GM18909 (cell line): ENCODE data around the gene SNX9.
"Not testable (repeated sequence)": the region's sequence is repeated elsewhere in the genome, so short reads cannot be mapped to it uniquely, and the experiment has no call there.

Experiments used
- ATAC-seq: cut with Tn5 transposase; IDR thresholded peaks from one replicate; pipeline ENCODE4 v1.9.1; 2021; ENCODE audit warnings: mild to moderate bottlenecking; ENCODE audit not compliant: unreplicated experiment, poor library complexity

Gene SNX9

DNA sequence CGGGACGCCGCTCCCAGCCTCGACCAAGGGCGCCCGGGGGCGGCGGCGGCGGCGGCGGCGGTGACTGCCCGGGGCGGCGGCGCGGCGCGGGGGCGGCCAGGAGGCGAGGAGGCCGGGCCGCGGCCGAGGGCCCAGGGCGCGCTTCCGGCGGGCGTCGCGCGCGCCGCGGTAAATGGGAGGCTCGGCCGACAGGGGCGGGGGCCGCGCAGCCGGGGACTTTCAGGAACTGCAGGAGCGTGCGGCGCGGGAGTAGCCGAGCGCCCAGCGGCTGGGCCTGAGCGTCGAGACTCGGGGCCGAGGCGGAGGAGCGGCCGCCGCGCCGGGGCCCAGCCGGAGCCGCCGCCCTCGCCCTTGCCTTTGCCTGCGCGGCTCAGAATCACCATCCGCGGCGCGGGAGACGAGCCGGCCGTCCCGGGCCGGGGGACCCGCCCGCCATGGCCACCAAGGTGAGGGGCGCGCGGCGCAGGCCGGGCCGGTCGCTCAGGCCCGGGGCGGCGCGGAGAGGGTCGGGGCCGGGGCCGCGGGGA, at the start of gene SNX9:
SNX9 (plus strand) TSS at position 246 of the 527 bp plus-strand sequence; CDS start at position 435, 189 bp downstream.
- peak; percentile 77 for ATAC-seq

GRCh38 chr6:157773248-157773773, 49.7 kb upstream of the SNX9 start:
- no peak for ATAC-seq

- no peak for ATAC-seq
Measured at GRCh38 chr6:157774153-157775135, 48.6 kb upstream of the SNX9 start.

DNA sequence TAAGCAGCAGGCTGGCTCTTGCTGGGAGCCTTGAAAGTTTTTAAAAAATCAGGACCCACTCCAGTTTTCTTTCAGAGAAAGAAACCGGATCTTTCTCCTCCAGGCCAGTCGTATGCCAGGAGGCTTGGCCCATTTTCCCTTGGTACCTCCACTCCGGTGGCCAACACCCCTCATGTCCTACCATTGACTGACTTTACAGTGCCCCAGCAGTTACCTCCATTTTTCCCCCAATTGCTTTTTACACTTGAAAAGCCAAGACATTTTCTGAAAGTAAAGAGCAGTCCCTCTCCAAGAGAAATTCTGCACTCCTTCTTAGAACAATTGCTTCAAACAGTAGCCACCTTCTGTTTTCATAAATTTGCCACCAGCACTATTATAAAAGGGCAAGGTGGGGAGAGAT, 47.7 kb upstream of the SNX9 start:
- ATAC-seq = no peak

DNA sequence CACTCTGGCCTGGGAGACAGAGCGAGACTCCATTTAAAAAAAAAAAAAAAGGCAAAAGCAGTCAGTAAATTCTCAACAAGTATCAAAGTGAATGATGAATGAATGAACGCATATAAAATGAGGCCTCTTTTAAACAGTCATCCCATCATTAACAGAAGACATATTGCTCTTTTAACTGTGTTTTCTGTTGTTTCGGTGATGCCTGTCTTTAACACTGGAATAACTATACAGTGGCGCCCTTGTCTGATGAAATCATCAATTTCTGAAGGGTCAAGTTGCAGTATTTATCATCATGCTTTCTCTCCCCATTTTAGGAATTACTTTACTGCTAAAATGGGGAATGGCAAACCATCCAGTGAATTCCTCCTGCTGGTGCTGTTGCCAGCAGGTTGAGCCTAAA, 45.7 kb upstream of the SNX9 start:
- ATAC-seq = no peak

- ATAC-seq = no peak
Measured at GRCh38 chr6:157778719-157779118, 44.3 kb upstream of the SNX9 start.

GRCh38 chr6:157779705-157780604, 43.1 kb upstream of the SNX9 start:
- ATAC-seq = no peak

- no peak for ATAC-seq
Measured at GRCh38 chr6:157785636-157786035, 37.4 kb upstream of the SNX9 start.

DNA sequence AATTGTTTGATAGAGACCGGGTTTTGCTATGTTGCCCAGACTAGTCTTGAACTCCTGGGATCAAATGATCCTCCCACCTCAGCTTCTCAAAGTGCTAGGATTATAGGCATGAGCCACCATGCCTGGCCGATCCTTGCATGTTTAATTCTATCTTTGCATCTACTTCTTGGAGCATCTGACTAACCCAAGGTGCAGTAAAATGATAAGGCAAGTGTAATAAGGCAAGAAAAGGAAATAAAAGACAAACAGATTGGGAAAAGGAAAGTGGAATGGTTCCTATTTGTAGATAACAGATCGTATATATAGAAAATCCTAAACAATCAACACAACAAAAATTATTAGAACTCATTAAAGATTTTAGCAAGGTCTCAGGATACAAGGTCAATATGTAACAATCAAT, 36.8 kb upstream of the SNX9 start:
- no peak for ATAC-seq

DNA sequence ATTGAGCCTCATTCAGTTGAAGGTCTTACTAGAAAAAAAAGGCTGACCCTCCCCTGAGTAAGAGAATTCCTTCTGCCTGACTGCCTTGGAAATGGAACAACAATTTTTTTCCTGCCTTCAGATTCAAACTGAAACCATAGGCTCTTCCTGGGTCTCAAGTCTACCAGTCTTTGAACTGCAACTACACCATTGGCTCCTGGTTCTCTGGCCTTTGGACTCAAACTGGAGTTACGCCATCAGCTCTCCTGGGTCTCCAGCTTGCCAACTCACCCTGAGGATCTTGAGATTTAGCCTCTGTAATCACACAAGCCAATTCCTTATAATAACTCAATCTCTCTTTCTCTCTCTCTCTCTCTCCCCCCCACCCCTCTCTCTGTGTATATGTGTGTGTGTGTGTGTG, 36.0 kb upstream of the SNX9 start:
- ATAC-seq = no peak

- no peak for ATAC-seq
Measured at GRCh38 chr6:157788180-157788579, 34.9 kb upstream of the SNX9 start.

DNA sequence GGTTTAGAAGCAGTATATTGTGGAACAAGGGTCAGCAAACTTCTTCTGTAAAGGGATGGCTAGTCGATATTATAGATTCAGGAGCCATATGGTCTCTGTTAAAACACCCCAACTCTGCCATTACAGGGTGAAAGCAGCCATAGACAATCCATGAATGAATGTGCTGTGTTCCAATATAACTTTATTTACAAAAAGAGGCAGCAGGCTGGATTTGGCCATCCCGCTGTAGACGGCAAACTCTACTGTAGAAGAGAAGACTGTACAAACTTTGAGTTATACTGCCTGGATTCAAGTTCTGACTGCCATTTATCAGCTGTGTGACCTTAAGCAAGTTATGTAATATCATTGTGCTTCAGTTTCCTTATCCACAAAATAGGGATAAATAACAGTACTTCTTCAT, 33.7 kb upstream of the SNX9 start:
- ATAC-seq = no peak

- ATAC-seq = no peak
Measured at GRCh38 chr6:157789861-157790260, 33.2 kb upstream of the SNX9 start.

DNA sequence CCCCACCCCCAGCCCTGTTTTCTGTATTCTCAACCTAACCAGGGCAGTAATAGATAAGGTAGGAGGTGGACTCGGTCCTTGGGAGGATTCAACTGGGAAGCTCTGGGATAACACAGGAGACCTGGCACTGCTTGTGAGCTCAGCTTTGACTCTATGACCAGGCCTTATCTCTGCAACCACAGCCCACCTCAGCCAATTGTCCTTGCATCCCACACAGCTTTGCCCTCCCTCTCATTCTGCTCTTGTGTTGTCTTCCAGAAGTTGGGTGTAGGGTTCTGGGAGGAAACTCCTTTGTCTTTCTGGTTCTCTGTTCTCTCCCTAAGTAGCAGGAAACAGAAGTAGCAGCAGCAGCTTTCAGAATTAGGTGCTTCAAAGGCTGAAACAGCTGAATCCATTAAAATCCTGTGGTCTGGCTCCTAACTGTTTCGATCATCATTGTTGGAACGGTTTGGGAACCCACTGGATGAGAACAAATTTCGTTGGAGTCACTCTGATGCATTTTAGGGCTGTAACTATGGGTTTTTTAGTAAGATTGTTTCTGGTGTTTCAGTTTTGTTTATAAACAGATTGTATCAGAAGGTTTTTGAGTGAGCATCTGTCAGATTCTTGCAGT, 32.4 kb upstream of the SNX9 start:
- no peak for ATAC-seq

- ATAC-seq = no peak
Measured at GRCh38 chr6:157791450-157791849, 31.6 kb upstream of the SNX9 start.

DNA sequence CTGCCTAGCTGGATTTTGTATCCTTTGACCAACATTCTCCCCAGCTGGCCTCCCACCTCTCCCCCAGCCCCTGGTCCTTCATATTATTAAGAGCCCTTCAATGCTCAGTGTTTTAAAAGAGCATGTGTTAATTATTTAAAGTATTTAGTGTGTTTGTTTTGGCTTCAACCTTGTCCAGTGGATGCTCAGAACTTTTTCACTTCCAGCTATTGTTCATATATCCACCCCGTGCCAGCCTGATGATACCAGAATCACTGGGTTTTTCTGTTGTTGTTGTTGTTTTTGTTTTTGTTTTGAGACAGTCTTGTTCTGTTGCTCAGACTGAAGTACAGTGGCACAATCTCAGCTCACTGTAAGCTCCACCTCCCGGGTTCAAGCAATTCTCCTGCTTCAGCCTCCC, 30.4 kb upstream of the SNX9 start:
- no peak for ATAC-seq

GRCh38 chr6:157794012-157794411, 29.0 kb upstream of the SNX9 start:
- not testable (repeated sequence) for ATAC-seq

- no peak for ATAC-seq
Measured at GRCh38 chr6:157795841-157796240, 27.2 kb upstream of the SNX9 start.

DNA sequence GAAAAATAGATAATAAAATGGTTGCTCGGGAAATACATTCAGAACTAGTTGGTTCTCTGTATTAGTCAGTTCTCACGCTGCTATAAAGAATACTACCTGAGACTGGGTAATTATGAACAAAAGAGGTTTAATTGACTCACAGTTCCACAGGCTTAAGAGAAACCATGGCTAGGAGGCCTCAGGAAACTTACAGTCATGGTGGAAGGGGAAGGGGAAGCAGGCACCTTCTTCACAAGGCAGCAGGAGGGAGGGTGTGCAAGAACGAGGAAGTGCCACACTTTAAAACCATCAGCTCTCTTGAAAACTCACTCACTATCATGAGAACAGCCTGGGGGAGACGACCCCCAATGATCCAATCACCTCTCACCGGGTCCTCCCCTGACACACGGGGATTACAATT, 24.2 kb upstream of the SNX9 start:
- no peak for ATAC-seq

DNA sequence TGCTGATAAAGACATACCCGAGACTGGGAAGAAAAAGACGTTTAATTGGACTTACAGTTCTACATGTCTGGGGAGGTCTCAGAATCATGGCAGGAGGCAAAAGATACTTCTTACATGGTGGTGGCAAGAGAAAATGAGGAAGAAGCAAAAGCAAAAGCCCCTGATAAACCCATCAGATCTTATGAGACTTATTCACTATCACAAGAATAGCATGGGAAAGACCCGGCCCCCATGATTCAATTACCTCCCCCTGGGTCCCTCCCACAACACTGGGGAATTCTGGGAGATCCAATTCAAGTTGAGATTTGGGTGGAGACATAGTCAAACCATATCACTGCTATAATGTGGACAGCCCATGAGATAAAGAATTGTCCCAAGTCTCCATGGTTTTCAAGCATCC, 23.5 kb upstream of the SNX9 start:
- not testable (repeated sequence) for ATAC-seq
